ENCODE results near the gene CEACAM1. TPM values are rescaled to one million over a fixed set of nuclear protein-coding genes. Genes with fewer than 3 reads are reported as not detected.

CEACAM1 gene
- total and polyA plus RNA-seq, 9 of the 15 experiments (the other 6 are each of a cell fraction or from before 2014, with no cell fraction given): 0.04 to 0.16 (median 0.10) TPM; not detected in 1

GRCh38 chr19:42477117-42477516 is 51.2 kb downstream of the CEACAM1 start (continued):
- TF ChIP-seq ZNF280A (IDR thresholded peaks at IDR 0.05; ENCODE audit: low read depth, partially characterized antibody) (no peak), ZNF551 (CRISPR knock-in tag; IDR thresholded peaks at IDR 0.05) (no peak), SMARCB1 (IDR thresholded peaks at IDR 0.05; ENCODE audit: insufficient read length, low read depth) (no peak), BDP1 (IDR thresholded peaks at IDR 0.05; ENCODE audit: insufficient read depth, insufficient read length) (no peak), ZBTB9 (CRISPR knock-in tag; IDR thresholded peaks at IDR 0.05) (no peak), NFIX (CRISPR knock-in tag; IDR thresholded peaks at IDR 0.05; ENCODE audit: low read depth) (no peak)

- no peak for FAIRE-seq
- in situ Hi-C loops (cut with MboI): no loop called here
- Histone ChIP-seq H3K4me2 (ENCODE audit: insufficient read depth, low read length) (no peak overlapping the region), H3K4me3 (no peak overlapping the region), H3K4me1 (replicated peaks in 1 of 2; ENCODE audit: control insufficient read depth in 2 of 2, insufficient read depth in 2 of 2, low read length in 2 of 2) (no peaks in the 10 kb centered on the region), H3K9ac (ENCODE audit: insufficient read depth in 1 of 2, low read depth in 2 of 2, low read length in 2 of 2) (no peak overlapping the region), H3K9me1 (ENCODE audit: control insufficient read depth, insufficient read depth, low read length) (no peaks in the 10 kb centered on the region), H2AFZ (ENCODE audit: low read depth, low read length) (no peak overlapping the region), H3K27ac (ENCODE audit: extremely low read depth, low read depth, low read length) (no peak overlapping the region), H3K9me3 (replicated peaks; ENCODE audit: control insufficient read depth, insufficient read depth, low read depth, low read length) (no peaks in the 10 kb centered on the region), H4K20me1 (replicated peaks; ENCODE audit: control insufficient read depth, insufficient read depth, low read length) (no peaks in the 10 kb centered on the region), H3K36me3 (ENCODE audit: control insufficient read depth, insufficient read depth, low read length) (no peaks in the 10 kb centered on the region), H3K79me2 (ENCODE audit: control insufficient read depth, insufficient read depth, low read length) (no peaks in the 10 kb centered on the region), H3K27me3 (ENCODE audit: control insufficient read depth in 2 of 2, insufficient read depth in 2 of 2, low read length in 2 of 2) (peaks cover 13 to 18% of the 10 kb centered on the region in 2 experiments; a peak in 3 of 5 replicates)
- ATAC-seq: no peak
- CTCF ChIA-PET (ENCODE audit: low intra/inter-chr PET ratio): no interaction called here
- no peak for DNase-seq (ENCODE audit: extremely low read depth in 1 of 4, low spot score in 3 of 4)
- POLR2A ChIA-PET: interaction anchor here (1.1 kb wide), 1 partner anchor 33 kb away, joined by 3 read pairs; no protein-coding TSS in a partner anchor
- intact Hi-C loops (cut with micrococcal nuclease): no loop called here
- no TSS peak for BruUV-seq (replicated peaks)
- 0% methylated on average over 3 of the region's 4 CpGs for WGBS (ENCODE audit: insufficient coverage, low coverage, missing lambda C conversion rate)
- TF ChIP-seq SETDB1 (IDR thresholded peaks at IDR 0.05; ENCODE audit: low read length): no peak
- no peak for TF ChIP-seq GTF2B (IDR thresholded peaks at IDR 0.05; ENCODE audit: extremely low read depth, insufficient read length)
- no peak for TF ChIP-seq SMARCE1 (IDR thresholded peaks at IDR 0.05)
- no peak for TF ChIP-seq HMGXB4 (CRISPR knock-in tag; IDR thresholded peaks at IDR 0.05)
- TF ChIP-seq ZNF655 (CRISPR knock-in tag; IDR thresholded peaks at IDR 0.05): no peak
- no peak for TF ChIP-seq NFIX (CRISPR knock-in tag; IDR thresholded peaks at IDR 0.05; ENCODE audit: low read depth)
- no peak for TF ChIP-seq TRIM25 (IDR thresholded peaks at IDR 0.05; ENCODE audit: borderline replicate concordance)
- no peak for TF ChIP-seq PHF21A (IDR thresholded peaks at IDR 0.05; ENCODE audit: borderline replicate concordance, low read depth)
Measured at GRCh38 chr19:42475366-42475765, 52.9 kb downstream of the CEACAM1 start.

Measured in K562 (cell line).